ENCODE measurements around the gene TBC1D5. TPM values are rescaled to one million over a fixed set of nuclear protein-coding genes. Genes with fewer than 3 reads are reported as not detected.

The TBC1D5 gene
- total RNA-seq, 1 experiment from 2014 or later = 36.4 TPM

DNA sequence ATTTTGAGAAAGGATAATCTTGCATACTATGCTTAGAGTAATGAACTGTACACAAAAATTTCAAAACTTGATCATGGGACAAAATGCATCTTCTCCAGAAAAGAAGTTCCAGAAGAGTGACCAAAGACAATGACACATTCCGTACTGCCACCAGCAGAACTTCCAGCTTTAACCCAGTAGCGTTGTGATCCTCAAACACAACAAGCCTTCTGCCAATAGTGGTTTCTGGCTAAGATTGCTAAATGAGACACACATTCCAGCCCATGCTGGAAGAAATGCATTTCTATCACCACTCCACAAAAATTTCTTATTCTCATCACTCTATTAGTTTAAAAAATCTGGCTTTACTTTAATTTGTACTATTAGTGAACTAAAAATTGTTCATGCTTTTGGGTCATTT lies 334.9 kb downstream of the TBC1D5 start:
- no peak overlapping the region for H3K27ac Mint-ChIP-seq (ENCODE audit: unreplicated experiment)
- intact Hi-C loops (cut with micrococcal nuclease; ENCODE audit: unreplicated experiment) = loop anchor here (1.0 kb wide), 1 partner anchor 143 kb away; no protein-coding TSS in a partner anchor
- H3K4me1 Mint-ChIP-seq (ENCODE audit: low read depth, unreplicated experiment) = no peaks in the 10 kb centered on the region
- Histone ChIP-seq H3K27me3 (replicated peaks; ENCODE audit: control insufficient read depth, insufficient read depth, low read length) (no peaks in the 10 kb centered on the region), H3K36me3 (ENCODE audit: control insufficient read depth, insufficient read depth, low read length) (no peaks in the 10 kb centered on the region), H3K9me3 (no peaks in the 10 kb centered on the region), H3K4me1 (no peaks in the 10 kb centered on the region), H3K4me3 (ENCODE audit: low read depth, low read length) (no peak overlapping the region)
- BruUV-seq (replicated peaks) = no TSS peak
- H3K4me3 Mint-ChIP-seq (ENCODE audit: unreplicated experiment) = no peak overlapping the region
- no peaks in the 10 kb centered on the region for H3K27me3 Mint-ChIP-seq (ENCODE audit: insufficient read depth, unreplicated experiment)
- no peak for DNase-seq
- CTCF ChIA-PET = no interaction called here
- POLR2A ChIA-PET = no interaction called here
- H3K36me3 Mint-ChIP-seq (ENCODE audit: insufficient read depth, unreplicated experiment) = no peaks in the 10 kb centered on the region
- TF ChIP-seq, protein P1, sequence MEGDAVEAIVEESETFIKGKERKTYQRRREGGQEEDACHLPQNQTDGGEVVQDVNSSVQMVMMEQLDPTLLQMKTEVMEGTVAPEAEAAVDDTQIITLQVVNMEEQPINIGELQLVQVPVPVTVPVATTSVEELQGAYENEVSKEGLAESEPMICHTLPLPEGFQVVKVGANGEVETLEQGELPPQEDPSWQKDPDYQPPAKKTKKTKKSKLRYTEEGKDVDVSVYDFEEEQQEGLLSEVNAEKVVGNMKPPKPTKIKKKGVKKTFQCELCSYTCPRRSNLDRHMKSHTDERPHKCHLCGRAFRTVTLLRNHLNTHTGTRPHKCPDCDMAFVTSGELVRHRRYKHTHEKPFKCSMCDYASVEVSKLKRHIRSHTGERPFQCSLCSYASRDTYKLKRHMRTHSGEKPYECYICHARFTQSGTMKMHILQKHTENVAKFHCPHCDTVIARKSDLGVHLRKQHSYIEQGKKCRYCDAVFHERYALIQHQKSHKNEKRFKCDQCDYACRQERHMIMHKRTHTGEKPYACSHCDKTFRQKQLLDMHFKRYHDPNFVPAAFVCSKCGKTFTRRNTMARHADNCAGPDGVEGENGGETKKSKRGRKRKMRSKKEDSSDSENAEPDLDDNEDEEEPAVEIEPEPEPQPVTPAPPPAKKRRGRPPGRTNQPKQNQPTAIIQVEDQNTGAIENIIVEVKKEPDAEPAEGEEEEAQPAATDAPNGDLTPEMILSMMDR (IDR thresholded peaks at IDR 0.05; ENCODE audit: insufficient read depth in 1 of 2, low read depth in 1 of 2, low read length in 1 of 2, severe bottlenecking in 1 of 2, unreplicated experiment in 1 of 2) = no peak
- H3K9me3 Mint-ChIP-seq (ENCODE audit: unreplicated experiment) = no peaks in the 10 kb centered on the region

DNA sequence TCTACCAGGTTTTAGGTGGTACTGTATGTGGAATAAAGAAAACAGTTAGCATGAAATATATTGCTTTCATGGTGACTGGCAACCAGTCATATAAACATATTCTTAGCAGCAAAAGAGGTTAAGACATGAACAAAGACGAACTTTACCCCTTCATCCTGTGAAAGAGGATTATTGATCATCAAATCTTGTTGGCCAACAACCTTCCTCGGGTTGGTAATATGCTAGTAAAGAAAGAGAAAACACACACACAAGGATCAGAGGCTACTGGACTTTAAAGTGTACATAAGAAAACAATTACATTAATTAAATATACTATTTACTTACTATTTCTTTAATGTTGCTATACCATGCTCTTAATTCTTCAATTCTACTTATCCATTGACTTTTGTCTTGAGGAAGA lies 337.9 kb downstream of the TBC1D5 start:
- H3K4me3 ChIP-seq (ENCODE audit: low read depth, low read length) = no peak overlapping the region
- POLR2A ChIA-PET = no interaction called here

DNA sequence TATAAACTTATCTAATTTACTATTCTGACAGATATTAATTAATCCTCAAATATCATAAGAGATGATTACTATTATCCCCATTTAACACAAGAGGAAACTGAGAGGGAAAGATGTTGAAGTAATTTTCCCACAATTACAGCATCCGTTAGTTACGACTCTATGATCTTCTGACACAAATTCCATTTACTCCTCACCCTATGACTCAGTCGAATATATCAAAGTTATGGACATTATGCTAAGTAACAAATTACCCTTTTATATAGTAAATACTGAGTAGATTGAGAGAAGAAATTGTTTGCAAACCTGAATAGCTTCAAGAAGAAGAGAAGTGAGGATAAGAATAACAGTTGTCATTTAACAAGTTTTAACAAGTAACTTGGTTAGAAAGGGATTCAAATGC lies 340.0 kb downstream of the TBC1D5 start:
- DNase-seq = no peak
- BruUV-seq (replicated peaks) = no TSS peak
- POLR2A ChIA-PET = no interaction called here
- TF ChIP-seq, protein P1 (IDR thresholded peaks at IDR 0.05; ENCODE audit: insufficient read depth in 1 of 2, low read depth in 1 of 2, low read length in 1 of 2, severe bottlenecking in 1 of 2, unreplicated experiment in 1 of 2) = no peak
- intact Hi-C loops (cut with micrococcal nuclease; ENCODE audit: unreplicated experiment) = no loop called here
- no peaks in the 10 kb centered on the region for H3K27me3 Mint-ChIP-seq (ENCODE audit: insufficient read depth, unreplicated experiment)
- Histone ChIP-seq H3K36me3 (ENCODE audit: control insufficient read depth, insufficient read depth, low read length) (no peaks in the 10 kb centered on the region), H3K27me3 (replicated peaks; ENCODE audit: control insufficient read depth, insufficient read depth, low read length) (no peaks in the 10 kb centered on the region), H3K4me1 (no peaks in the 10 kb centered on the region), H3K4me3 (ENCODE audit: low read depth, low read length) (no peak overlapping the region), H3K9me3 (no peaks in the 10 kb centered on the region)
- CTCF ChIA-PET = no interaction called here
- H3K4me1 Mint-ChIP-seq (ENCODE audit: low read depth, unreplicated experiment) = no peaks in the 10 kb centered on the region
- H3K9me3 Mint-ChIP-seq (ENCODE audit: unreplicated experiment) = no peaks in the 10 kb centered on the region
- no peaks in the 10 kb centered on the region for H3K36me3 Mint-ChIP-seq (ENCODE audit: insufficient read depth, unreplicated experiment)
- H3K4me3 Mint-ChIP-seq (ENCODE audit: unreplicated experiment) = no peak overlapping the region
- H3K27ac Mint-ChIP-seq (ENCODE audit: unreplicated experiment) = no peak overlapping the region

More for the DNA sequence above, 337.9 kb downstream of the TBC1D5 start:
- no peaks in the 10 kb centered on the region for H3K4me1 Mint-ChIP-seq (ENCODE audit: low read depth, unreplicated experiment)
- Histone ChIP-seq H3K27me3 (replicated peaks; ENCODE audit: control insufficient read depth, insufficient read depth, low read length) (no peaks in the 10 kb centered on the region), H3K9me3 (no peaks in the 10 kb centered on the region), H3K4me1 (no peaks in the 10 kb centered on the region), H3K36me3 (ENCODE audit: control insufficient read depth, insufficient read depth, low read length) (no peaks in the 10 kb centered on the region)
- no peak for DNase-seq
- TF ChIP-seq, protein P1 (IDR thresholded peaks at IDR 0.05; ENCODE audit: insufficient read depth in 1 of 2, low read depth in 1 of 2, low read length in 1 of 2, severe bottlenecking in 1 of 2, unreplicated experiment in 1 of 2) = no peak
- no peaks in the 10 kb centered on the region for H3K36me3 Mint-ChIP-seq (ENCODE audit: insufficient read depth, unreplicated experiment)
- CTCF ChIA-PET = no interaction called here
- BruUV-seq (replicated peaks) = no TSS peak
- no peak overlapping the region for H3K27ac Mint-ChIP-seq (ENCODE audit: unreplicated experiment)
- no peaks in the 10 kb centered on the region for H3K27me3 Mint-ChIP-seq (ENCODE audit: insufficient read depth, unreplicated experiment)
- no peaks in the 10 kb centered on the region for H3K9me3 Mint-ChIP-seq (ENCODE audit: unreplicated experiment)
- intact Hi-C loops (cut with micrococcal nuclease; ENCODE audit: unreplicated experiment) = no loop called here
- H3K4me3 Mint-ChIP-seq (ENCODE audit: unreplicated experiment) = no peak overlapping the region
